ENCODE data around the gene DENND10.
"Not testable (repeated sequence)": the region's sequence is repeated elsewhere in the genome, so short reads cannot be mapped to it uniquely, and the experiment has no call there.

The DENND10 gene

GRCh38 chr10:119100434-119101238, 3.3 kb upstream of the DENND10 start:
- peak; percentile 17 for DNase-seq

DNA sequence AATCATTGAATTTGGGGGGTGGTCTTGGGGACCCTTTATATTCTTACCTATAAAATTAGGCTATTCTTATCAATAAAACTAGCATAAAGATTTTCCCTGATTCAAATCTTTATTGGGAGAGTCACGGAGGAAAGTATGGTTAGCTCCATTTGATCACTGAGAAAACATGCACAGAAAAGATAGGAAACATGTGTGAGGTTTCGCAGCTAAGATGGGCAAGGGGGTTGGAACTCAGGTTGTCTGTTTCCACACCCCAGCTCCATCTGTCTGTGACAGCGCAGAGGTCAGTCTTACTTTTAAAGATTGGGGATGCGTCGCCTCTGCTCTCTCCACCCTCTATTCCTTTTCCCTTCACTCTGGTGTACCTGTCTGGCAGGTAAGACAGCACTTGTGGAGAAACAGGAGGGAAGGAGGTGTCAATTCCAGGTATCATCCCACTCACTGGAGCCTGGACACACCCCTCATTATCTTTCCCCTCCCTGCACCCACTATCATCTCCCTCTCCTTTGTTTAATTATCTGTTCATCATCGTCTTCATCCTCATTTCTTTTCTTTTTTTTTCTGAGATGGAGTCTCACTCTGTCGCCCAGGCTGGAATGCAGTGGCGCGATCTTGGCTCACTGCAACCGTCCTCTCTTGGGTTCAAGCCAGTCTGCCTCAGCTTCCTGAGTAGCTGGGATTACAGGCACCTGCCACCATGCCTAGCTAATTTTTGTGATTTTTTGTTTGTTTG, 2.4 kb upstream of the DENND10 start:
- DNase-seq: peak; percentile 72

GRCh38 chr10:119103241-119103902, 541 bp upstream of the DENND10 start:
- DNase-seq: peak; percentile 32

- peak; percentile 67 for DNase-seq
Observed at GRCh38 chr10:119104654-119105015, 722 bp downstream of the DENND10 start.

- no peak for DNase-seq
Observed at GRCh38 chr10:119105155-119105554, 1.2 kb downstream of the DENND10 start.

DNA sequence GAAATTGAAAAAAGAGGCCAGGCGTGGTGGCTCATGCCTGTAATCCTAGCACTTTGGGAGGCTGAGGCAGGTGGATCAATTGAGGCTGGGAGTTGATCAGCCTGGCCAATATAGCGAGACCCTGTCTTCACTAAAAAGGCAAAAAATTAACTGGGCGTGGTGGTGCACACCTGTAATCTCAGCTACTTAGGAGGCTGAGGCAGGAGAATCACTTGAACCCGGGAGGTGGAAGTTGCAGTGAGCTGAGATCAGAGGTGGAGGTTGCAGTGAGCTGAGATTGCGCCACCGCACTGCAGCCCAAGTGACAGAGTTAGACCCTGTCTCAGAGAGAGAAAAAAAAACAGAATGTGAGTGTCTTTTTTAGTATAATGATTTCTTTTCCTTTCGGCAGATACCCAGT, 2.0 kb downstream of the DENND10 start:
- not testable (repeated sequence) for DNase-seq

DNA sequence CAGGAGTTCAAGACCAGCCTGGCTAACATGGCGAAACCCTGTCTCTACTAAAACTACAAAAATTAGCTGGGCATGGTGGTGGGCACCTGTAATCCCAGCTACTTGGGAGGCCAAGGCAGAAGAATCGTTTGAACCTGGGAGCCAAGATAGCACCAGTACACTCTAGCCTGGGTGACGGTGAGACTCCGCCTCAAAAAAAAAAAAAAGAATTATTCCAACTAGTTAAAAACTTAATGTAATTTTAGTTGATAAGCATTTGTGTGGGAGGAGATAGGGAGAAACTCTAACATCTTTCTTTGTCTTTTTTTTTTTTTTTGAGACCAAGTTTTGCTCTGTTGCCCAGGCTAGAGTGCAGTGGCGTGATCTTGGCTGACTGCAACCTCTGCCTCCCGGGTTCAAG, 3.2 kb downstream of the DENND10 start:
- not testable (repeated sequence) for DNase-seq

GRCh38 chr10:119107771-119108170, 3.9 kb downstream of the DENND10 start:
- not testable (repeated sequence) for DNase-seq

GRCh38 chr10:119112056-119112455, 8.1 kb downstream of the DENND10 start:
- DNase-seq: no peak

DNA sequence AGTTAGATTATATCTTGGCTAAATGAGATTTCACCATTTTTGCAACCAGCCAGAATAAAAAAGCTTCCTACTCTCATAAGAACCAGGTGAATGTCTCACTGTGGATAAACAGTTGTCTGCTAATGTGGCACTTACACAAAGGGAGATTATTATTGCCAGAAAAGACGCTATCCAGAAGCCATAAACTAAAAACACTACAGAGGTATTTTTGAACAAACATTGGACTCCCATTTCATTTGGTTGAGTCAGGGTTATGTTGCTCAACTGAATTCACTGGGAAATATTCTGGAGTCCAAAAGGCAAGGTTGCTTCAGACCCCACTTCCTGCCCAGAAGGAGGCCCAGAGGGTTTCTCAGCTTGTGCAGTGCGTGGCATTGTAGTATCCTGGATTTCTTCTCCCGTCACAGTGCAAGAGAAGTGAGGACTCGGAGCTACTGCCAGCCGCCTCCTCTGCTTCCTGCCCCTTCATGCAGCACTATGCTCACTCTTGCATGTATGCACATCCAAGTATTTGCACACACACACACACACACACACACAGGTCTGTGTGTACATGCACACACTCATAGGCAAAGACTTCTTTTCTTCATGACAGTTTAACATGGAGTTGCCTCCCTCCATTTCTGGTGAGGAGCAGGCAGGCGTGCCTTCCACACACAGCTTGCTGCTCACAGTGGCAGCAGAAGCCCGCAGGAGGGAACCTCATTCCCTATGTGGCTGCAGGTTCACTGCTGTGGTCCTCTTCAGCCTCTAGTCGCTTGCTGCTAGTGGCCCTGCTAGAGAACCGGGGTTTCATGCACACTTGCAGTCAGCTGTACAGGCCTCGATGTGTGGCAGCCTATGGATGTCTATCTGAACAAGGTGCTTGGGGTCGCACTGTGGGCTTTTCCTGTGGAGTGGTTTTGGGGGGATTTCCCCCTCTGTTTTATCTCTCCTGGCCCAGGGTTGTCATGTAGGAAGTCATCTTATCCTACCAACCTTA, 10.1 kb downstream of the DENND10 start:
- no peak for DNase-seq

GRCh38 chr10:119115926-119116325, 12.0 kb downstream of the DENND10 start:
- no peak for DNase-seq

DNA sequence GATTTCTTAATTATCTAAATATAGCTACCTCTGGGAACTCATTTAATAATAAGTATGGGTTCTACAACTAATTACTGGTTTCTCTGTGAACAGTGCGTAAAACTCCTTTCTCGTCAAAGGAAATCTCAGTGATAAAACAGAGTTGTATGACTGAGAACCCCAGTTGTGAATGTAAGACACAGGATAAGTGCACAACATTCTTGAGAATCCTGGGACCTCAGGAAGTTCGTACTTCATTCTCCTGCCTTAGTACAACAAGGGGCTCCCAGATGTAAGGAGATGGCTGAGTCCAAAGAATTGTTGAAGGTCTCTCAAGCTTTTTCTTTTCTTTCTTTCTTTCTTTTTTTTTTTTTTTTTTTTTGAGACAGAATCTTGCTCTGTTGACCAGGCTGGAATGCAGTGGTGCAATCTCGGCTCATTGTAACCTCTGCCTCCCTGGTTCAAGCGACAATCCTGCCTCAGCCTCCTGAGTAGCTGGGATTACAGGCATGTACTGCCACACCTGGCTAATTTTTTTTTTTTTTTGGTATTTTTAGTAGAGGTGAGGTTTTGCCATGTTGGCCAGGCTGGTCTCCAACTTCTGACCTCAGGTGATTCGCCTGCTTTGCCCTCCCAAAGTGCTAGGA, 12.5 kb downstream of the DENND10 start:
- no peak for DNase-seq

- no peak for DNase-seq
Observed at GRCh38 chr10:119118231-119118630, 14.3 kb downstream of the DENND10 start.

DNA sequence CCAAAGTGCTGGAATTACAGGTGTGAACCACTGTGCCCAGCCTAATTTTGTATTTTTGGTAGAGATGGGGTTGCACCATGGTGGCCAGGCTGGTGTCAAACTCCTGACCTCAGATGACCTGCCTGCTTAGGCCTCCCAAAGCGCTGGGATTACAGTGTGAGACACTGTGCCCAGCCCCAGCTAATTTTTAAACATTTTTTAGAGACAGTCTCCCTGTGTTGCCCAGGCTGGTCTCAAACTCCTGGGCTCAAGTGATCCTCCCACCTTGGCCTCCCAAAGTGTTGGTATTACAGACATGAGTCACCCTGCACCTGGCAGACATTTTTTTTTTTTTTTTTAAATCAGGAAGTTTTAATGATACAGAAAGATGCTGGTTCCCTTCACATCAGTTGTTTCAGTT, 15.5 kb downstream of the DENND10 start:
- DNase-seq: peak; percentile 48

DNA sequence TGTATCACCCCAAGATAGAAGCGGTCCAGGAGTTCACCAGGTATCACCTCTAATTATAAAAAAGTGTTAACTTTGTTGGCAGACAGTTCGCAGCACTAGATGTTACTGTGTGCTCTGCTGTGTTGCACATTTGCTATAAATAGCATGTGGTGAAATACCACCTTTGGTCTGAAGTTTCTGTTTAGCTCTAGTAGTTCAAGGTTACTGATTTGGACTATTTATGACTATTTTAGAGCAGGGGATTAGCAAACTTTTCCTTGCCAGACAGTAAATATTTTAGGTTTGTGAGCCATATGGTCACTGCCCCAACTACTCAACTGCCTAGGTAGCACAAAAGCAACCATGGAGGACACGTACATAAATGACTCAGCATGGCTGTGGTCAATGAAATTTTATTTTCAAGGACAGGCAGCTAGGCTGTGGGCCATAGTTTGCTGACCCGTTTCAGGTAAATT, 16.5 kb downstream of the DENND10 start:
- peak; percentile 11 for DNase-seq

DNA sequence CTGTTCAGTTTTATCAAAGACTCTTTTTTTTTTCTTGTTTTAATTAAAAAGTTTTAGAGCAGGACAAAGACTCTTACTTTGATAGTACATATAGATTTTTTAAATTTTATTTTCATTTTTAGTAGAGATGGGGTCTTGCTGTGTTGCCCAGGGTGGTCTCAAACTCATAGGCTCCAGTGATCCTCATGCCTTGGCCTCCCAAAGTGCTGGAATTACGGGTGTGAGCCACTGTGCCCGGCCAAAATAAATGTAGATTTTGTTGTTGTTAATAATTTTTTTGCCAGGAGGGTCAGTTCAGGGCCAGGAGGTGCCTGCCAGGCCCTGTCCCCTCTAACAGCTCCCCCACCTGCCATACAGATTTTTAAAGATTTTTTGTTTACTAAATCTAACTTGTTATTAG, 17.0 kb downstream of the DENND10 start:
- no peak for DNase-seq

DNA sequence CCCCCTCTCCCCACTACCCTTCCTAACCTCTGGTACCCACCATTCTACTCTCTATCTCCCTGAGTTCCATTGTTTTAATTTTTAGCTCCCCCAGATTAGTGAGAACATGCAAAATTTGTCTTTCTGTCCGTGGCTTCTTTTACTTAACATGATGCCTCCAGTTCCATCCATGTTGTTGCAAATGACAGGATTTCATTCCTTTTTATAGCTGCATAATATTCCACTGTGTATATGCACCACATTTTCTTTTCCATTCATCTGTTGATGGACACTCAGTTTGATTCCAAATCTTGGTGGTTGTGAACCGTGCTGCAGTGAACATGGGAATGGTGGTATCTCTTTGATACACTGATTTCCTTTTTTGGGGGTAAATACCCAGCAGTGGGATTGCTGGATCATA, 22.0 kb downstream of the DENND10 start:
- no peak for DNase-seq

DNA sequence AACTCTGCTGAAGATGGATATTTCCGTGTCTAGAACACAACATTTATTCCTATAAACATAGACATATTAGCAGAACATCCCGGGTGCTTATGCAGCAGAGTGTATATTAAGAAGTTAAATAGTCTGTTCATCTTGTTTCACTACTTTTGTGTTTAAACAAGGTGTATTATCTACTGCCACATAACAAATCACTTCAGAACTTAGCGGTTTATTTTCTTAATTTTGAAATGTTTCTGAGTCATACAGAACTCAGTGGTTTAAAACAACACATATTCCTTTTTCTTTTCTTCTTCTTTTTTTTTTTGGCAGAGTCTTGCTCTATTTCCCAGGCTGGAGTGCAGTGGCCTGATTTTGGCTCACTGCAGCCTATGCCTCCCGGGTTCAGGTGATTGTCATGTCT, 25.8 kb downstream of the DENND10 start:
- no peak for DNase-seq

- peak; percentile 82 for DNase-seq
Observed at GRCh38 chr10:119131512-119132240, 27.8 kb downstream of the DENND10 start.

- DNase-seq: no peak
Observed at GRCh38 chr10:119132521-119133345, 28.8 kb downstream of the DENND10 start.

All from DMS53 (cell line).